Activated CD4-positive, alpha-beta T cell treated with anti-CD3 and anti-CD28 coated beads for 48 hours (primary cell): ENCODE results near the gene AGMO.

ENCODE experiments used
- DNase-seq: peaks from one replicate; pipeline ENCODE4 v3.0.0-alpha.2; 2020

AGMO gene

GRCh38 chr7:15561835-15562234 lies at the start of gene AGMO:
AGMO (minus strand) TSS chr7:15562015.
- DNase-seq = no peak

GRCh38 chr7:15610503-15610902 lies 48.7 kb upstream of the AGMO start:
- DNase-seq = no peak

- DNase-seq = no peak
These were observed 47.5 kb upstream of the AGMO start for GRCh38 chr7:15609287-15609686.

- DNase-seq = no peak
These were observed 45.9 kb upstream of the AGMO start for GRCh38 chr7:15607529-15608210.

- DNase-seq = no peak
These were observed 44.7 kb upstream of the AGMO start for GRCh38 chr7:15606561-15606960.

- no peak for DNase-seq
These were observed 42.4 kb upstream of the AGMO start for GRCh38 chr7:15604166-15604565.

GRCh38 chr7:15603124-15603523 lies 41.3 kb upstream of the AGMO start:
- no peak for DNase-seq

GRCh38 chr7:15602236-15602635 lies 40.4 kb upstream of the AGMO start:
- no peak for DNase-seq

GRCh38 chr7:15601175-15601574 lies 39.4 kb upstream of the AGMO start:
- no peak for DNase-seq

GRCh38 chr7:15600298-15600697 lies 38.5 kb upstream of the AGMO start:
- no peak for DNase-seq

- DNase-seq = no peak
These were observed 32.6 kb upstream of the AGMO start for GRCh38 chr7:15594461-15594860.

GRCh38 chr7:15593382-15593781 lies 31.6 kb upstream of the AGMO start:
- DNase-seq = no peak

- no peak for DNase-seq
These were observed 24.5 kb upstream of the AGMO start for GRCh38 chr7:15586266-15586665.

- no peak for DNase-seq
These were observed 22.8 kb upstream of the AGMO start for GRCh38 chr7:15584575-15584974.

GRCh38 chr7:15582773-15583172 lies 21.0 kb upstream of the AGMO start:
- no peak for DNase-seq

- DNase-seq = no peak
These were observed 19.6 kb upstream of the AGMO start for GRCh38 chr7:15581352-15581951.

- no peak for DNase-seq
These were observed 19.0 kb upstream of the AGMO start for GRCh38 chr7:15580604-15581351.

GRCh38 chr7:15577600-15577999 lies 15.8 kb upstream of the AGMO start:
- no peak for DNase-seq

GRCh38 chr7:15571301-15571878 lies 9.6 kb upstream of the AGMO start:
- no peak for DNase-seq

- DNase-seq = no peak
These were observed 5.8 kb upstream of the AGMO start for GRCh38 chr7:15567652-15568051.

GRCh38 chr7:15567036-15567435 lies 5.2 kb upstream of the AGMO start:
- DNase-seq = no peak

- no peak for DNase-seq
These were observed 4.7 kb upstream of the AGMO start for GRCh38 chr7:15566476-15566875.

- DNase-seq = no peak
These were observed 847 bp downstream of the AGMO start for GRCh38 chr7:15560968-15561367.

GRCh38 chr7:15559416-15559928 lies 2.3 kb downstream of the AGMO start:
- no peak for DNase-seq
